Osteoblast (primary cell): ENCODE measurements around the gene KCNQ5. TPM values are rescaled to one million over a fixed set of nuclear protein-coding genes. Genes with fewer than 3 reads are reported as not detected.

ENCODE experiments used
- DNase-seq: peaks from one replicate; pipeline ENCODE4 v3.0.0; 2011; ENCODE audit warnings: low spot score, mixed read lengths; ENCODE audit not compliant: insufficient read length; ENCODE audit errors: missing footprints
- H2AFZ ChIP-seq: 2 replicates; pipeline ENCODE4 v1.6.0; 2011; ENCODE audit warnings: mild to moderate bottlenecking, low read length
- H3K27ac ChIP-seq: 2 replicates; pipeline ENCODE4 v1.5.1; 2011; ENCODE audit warnings: mild to moderate bottlenecking, low read depth, low read length, moderate library complexity
- H3K27me3 ChIP-seq: 2 replicates; pipeline ENCODE4 v1.6.0; 2012; ENCODE audit warnings: mild to moderate bottlenecking, control low read depth, inconsistent platforms, low read length, moderate library complexity; ENCODE audit not compliant: insufficient read depth
- H3K36me3 ChIP-seq: 2 replicates; pipeline ENCODE4 v1.5.1; 2011; ENCODE audit warnings: mild to moderate bottlenecking, low read length, control low read depth, moderate library complexity; ENCODE audit not compliant: insufficient read depth
- H3K4me1 ChIP-seq: 2 replicates; pipeline ENCODE4 v1.5.1; 2011; ENCODE audit warnings: mild to moderate bottlenecking, low read length, control low read depth, moderate library complexity; ENCODE audit not compliant: insufficient read depth
- H3K4me2 ChIP-seq: 2 replicates; pipeline ENCODE4 v1.6.0; 2011; ENCODE audit warnings: mild to moderate bottlenecking, low read length; ENCODE audit not compliant: insufficient read depth
- H3K4me3 ChIP-seq: fragments of 200-600 bp; sonication (generic); 3 replicates; pipeline ENCODE4 v1.5.1; 2012; ENCODE audit warnings: mild to moderate bottlenecking, low read length, inconsistent platforms; ENCODE audit not compliant: insufficient read depth
- H3K79me2 ChIP-seq: 2 replicates; pipeline ENCODE4 v1.6.0; 2012; ENCODE audit warnings: mild to moderate bottlenecking, low read length, control low read depth, inconsistent platforms; ENCODE audit not compliant: insufficient read depth
- H3K9me3 ChIP-seq: 2 replicates; pipeline ENCODE4 v1.5.1; 2011; ENCODE audit warnings: low read depth, low read length, control low read depth
- H4K20me1 ChIP-seq: 2 replicates; pipeline ENCODE4 v1.6.0; 2012; ENCODE audit warnings: mild to moderate bottlenecking, low read length, control low read depth; ENCODE audit not compliant: insufficient read depth
- total RNA-seq: library from RNA; depleted of rRNA; stranded (reverse); fragments of >200 nt; gene quantifications from 2 replicates; pipeline ENCODE4 v1.2.3, GENCODE V29; 2012
- TF ChIP-seq, protein P1 (sequence below): IDR thresholded peaks from 2 replicates; pipeline ENCODE4 v1.5.1; 2011; ENCODE audit warnings: mild to moderate bottlenecking, low read depth, low read length, moderate library complexity; ENCODE audit errors: extremely low read depth

KCNQ5 gene
- total RNA-seq, 1 donor = 4.0 TPM

DNA sequence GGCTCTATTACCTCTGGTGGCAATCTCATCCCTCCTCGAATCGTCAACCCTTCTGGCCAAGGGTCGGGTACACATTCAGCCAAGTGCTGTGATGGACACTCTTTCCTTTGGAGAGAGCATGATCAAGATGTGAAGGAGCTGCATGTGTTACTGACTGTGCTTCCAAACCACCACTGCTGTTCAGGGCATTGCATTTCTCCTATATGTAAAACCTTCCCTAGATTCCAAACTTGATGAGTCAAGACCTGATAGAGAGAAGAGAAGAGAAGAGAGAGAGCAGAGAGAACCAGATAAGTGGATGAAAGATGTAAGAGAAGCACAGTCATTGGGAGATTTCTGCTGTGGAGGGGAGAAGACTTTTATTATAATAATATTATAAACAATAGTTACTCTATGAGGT lies 162.2 kb downstream of the KCNQ5 start:
- no peaks in the 10 kb centered on the region for H3K36me3 ChIP-seq
- no peak overlapping the region for H3K4me3 ChIP-seq
- no peaks in the 10 kb centered on the region for H3K79me2 ChIP-seq
- DNase-seq = no peak
- no peaks in the 10 kb centered on the region for H4K20me1 ChIP-seq
- TF ChIP-seq, protein P1, sequence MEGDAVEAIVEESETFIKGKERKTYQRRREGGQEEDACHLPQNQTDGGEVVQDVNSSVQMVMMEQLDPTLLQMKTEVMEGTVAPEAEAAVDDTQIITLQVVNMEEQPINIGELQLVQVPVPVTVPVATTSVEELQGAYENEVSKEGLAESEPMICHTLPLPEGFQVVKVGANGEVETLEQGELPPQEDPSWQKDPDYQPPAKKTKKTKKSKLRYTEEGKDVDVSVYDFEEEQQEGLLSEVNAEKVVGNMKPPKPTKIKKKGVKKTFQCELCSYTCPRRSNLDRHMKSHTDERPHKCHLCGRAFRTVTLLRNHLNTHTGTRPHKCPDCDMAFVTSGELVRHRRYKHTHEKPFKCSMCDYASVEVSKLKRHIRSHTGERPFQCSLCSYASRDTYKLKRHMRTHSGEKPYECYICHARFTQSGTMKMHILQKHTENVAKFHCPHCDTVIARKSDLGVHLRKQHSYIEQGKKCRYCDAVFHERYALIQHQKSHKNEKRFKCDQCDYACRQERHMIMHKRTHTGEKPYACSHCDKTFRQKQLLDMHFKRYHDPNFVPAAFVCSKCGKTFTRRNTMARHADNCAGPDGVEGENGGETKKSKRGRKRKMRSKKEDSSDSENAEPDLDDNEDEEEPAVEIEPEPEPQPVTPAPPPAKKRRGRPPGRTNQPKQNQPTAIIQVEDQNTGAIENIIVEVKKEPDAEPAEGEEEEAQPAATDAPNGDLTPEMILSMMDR = no peak
- H3K27me3 ChIP-seq = no peaks in the 10 kb centered on the region
- H3K4me1 ChIP-seq = peaks cover 32% of the 10 kb centered on the region
- H2AFZ ChIP-seq = no peak overlapping the region
- H3K4me2 ChIP-seq = peak overlapping the region; percentile 56
- no peaks in the 10 kb centered on the region for H3K9me3 ChIP-seq
- H3K27ac ChIP-seq = peak overlapping the region; percentile 74

DNA sequence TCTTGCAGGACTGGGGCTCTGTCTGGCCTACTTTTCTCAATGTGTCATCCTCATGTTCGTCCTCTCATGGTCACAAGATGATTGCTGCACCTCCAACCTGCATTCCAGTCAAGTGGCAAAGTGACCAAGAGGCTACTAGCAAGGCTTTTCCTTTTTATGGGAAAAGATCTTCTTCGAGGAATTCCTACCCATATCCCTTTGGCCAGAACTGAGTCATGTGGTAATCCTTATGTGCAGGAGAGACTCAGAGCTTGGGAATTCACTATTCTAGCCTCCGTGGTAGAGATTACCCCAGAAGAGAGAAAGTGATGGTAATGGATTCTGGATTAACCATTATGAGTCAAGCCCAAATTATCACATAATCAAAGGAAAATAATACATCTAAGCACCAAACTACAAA lies 162.7 kb downstream of the KCNQ5 start:
- Histone ChIP-seq H3K27ac (peak overlapping the region; percentile 74), H3K36me3 (no peaks in the 10 kb centered on the region), H3K4me2 (no peak overlapping the region), H3K4me1 (peaks cover 32% of the 10 kb centered on the region), H3K4me3 (no peak overlapping the region), H3K79me2 (no peaks in the 10 kb centered on the region), H4K20me1 (no peaks in the 10 kb centered on the region), H3K9me3 (no peaks in the 10 kb centered on the region), H2AFZ (no peak overlapping the region), H3K27me3 (no peaks in the 10 kb centered on the region)
- DNase-seq = peak; percentile 42
- TF ChIP-seq, protein P1 = no peak

DNA sequence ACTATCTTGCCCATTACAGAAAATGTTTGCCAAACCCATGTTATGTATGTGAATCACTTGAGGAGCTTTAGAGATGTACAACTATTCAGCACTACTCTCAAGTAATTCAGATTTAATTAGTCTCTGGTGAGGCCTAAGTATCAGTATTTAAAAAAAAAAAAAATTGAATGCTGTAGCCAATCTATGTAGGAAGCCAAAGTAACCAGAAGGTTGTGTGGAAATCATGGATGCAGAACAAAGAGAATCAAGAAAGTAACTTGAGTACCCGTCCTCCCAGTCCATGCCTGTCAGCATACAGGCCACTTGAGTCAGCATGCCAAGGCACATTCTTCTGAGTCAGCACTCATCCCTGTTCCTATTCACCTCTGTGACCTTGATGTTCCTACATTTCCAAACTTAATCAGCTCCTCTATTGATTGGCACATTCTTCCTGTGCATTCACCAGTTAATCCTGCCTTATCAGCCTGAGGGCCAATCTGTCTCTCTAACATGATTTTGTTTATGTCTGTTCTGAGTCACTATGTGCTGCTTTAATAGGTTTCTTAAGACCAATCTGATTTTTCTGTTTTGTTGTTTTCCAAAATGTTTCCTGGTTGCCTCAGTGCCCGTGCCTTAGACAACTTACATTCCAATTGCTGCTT lies 165.6 kb downstream of the KCNQ5 start:
- peak; percentile 64 for DNase-seq
- Histone ChIP-seq H3K79me2 (no peaks in the 10 kb centered on the region), H3K4me1 (peaks cover 32% of the 10 kb centered on the region), H3K27me3 (no peaks in the 10 kb centered on the region), H3K9me3 (no peaks in the 10 kb centered on the region), H4K20me1 (no peaks in the 10 kb centered on the region), H3K36me3 (no peaks in the 10 kb centered on the region), H3K4me3 (no peak overlapping the region), H2AFZ (no peak overlapping the region), H3K4me2 (peak overlapping the region; percentile 16), H3K27ac (peak overlapping the region; percentile 71)
- TF ChIP-seq, protein P1 = no peak

DNA sequence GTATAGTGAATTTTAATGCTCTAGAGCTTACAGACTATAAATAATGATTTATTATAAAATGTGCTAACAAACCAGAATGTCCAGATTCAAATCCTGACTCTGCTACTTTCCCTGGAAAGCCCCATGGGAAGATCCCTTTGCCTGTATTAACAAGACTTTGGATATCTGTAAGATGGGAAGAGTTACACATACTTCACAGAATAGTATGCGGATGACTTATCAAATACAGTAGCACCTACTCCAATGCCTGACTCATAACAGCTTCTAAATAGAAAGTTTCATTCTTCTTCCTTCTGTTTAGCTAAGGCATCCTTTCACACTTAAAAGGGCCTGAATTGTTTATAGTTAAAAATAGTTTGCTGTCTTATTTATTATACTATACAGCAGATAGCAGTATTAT lies 166.3 kb downstream of the KCNQ5 start:
- TF ChIP-seq, protein P1 = no peak
- Histone ChIP-seq H3K27ac (peak overlapping the region; percentile 71), H3K4me2 (peak overlapping the region; percentile 16), H2AFZ (no peak overlapping the region), H3K9me3 (no peaks in the 10 kb centered on the region), H3K36me3 (no peaks in the 10 kb centered on the region), H3K4me3 (no peak overlapping the region), H3K79me2 (no peaks in the 10 kb centered on the region), H3K27me3 (no peaks in the 10 kb centered on the region), H3K4me1 (peaks cover 32% of the 10 kb centered on the region), H4K20me1 (no peaks in the 10 kb centered on the region)
- peak; percentile 13 for DNase-seq
